ENCODE results near the gene DMD.

Gene DMD

GRCh38 chrX:32183066-32183465 lies 1028.3 kb downstream of the DMD start:
- DNase-seq, result no peak

GRCh38 chrX:32176510-32176909 lies 1034.8 kb downstream of the DMD start:
- DNase-seq, result no peak

GRCh38 chrX:32170481-32170880 lies 1040.9 kb downstream of the DMD start:
- no peak for DNase-seq

- DNase-seq, result no peak
Measured at GRCh38 chrX:32155044-32155638, 1056.2 kb downstream of the DMD start.

GRCh38 chrX:32153585-32153984 lies 1057.8 kb downstream of the DMD start:
- DNase-seq, result no peak

GRCh38 chrX:32150141-32150540 lies 1061.2 kb downstream of the DMD start:
- DNase-seq, result no peak

GRCh38 chrX:32141841-32142240 lies 1069.5 kb downstream of the DMD start:
- no peak for DNase-seq

GRCh38 chrX:32139476-32139875 lies 1071.9 kb downstream of the DMD start:
- DNase-seq, result no peak

- DNase-seq, result no peak
Measured at GRCh38 chrX:32137525-32137924, 1073.8 kb downstream of the DMD start.

GRCh38 chrX:32126997-32127396 lies 1084.4 kb downstream of the DMD start:
- DNase-seq, result no peak

- no peak for DNase-seq
Measured at GRCh38 chrX:32118832-32119231, 1092.5 kb downstream of the DMD start.

- DNase-seq, result no peak
Measured at GRCh38 chrX:32116047-32116446, 1095.3 kb downstream of the DMD start.

GRCh38 chrX:32087663-32088062 lies 1123.7 kb downstream of the DMD start:
- DNase-seq, result no peak

- no peak for DNase-seq
Measured at GRCh38 chrX:32084757-32085156, 1126.6 kb downstream of the DMD start.

GRCh38 chrX:32048285-32048684 lies 1163.1 kb downstream of the DMD start:
- no peak for DNase-seq

- DNase-seq, result no peak
Measured at GRCh38 chrX:32045149-32045548, 1166.2 kb downstream of the DMD start.

- DNase-seq, result no peak
Measured at GRCh38 chrX:32041181-32041580, 1170.2 kb downstream of the DMD start.

GRCh38 chrX:32026772-32027171 lies 1184.6 kb downstream of the DMD start:
- no peak for DNase-seq

- DNase-seq, result no peak
Measured at GRCh38 chrX:32024072-32024471, 1187.3 kb downstream of the DMD start.

- no peak for DNase-seq
Measured at GRCh38 chrX:32016195-32016594, 1195.2 kb downstream of the DMD start.

- DNase-seq, result no peak
Measured at GRCh38 chrX:32010948-32011347, 1200.4 kb downstream of the DMD start.

GRCh38 chrX:32010212-32010611 lies 1201.1 kb downstream of the DMD start:
- DNase-seq, result no peak

- no peak for DNase-seq
Measured at GRCh38 chrX:31993637-31994036, 1217.7 kb downstream of the DMD start.

GRCh38 chrX:31988975-31989374 lies 1222.4 kb downstream of the DMD start:
- no peak for DNase-seq

- no peak for DNase-seq
Measured at GRCh38 chrX:31981546-31982062, 1229.7 kb downstream of the DMD start.
